GM12864 (cell line): ENCODE measurements around the gene LRRC8C.

ENCODE experiments used
- DNase-seq: peaks from one replicate; pipeline ENCODE4 v3.0.0-alpha.2; 2011; ENCODE audit warnings: low read depth
- H3K4me3 ChIP-seq: 2 replicates; pipeline ENCODE4 v1.5.1; 2011; ENCODE audit warnings: mild to moderate bottlenecking, low read depth, low read length, control low read depth
- CTCF ChIP-seq: IDR thresholded peaks from 2 replicates; pipeline ENCODE4 v1.5.1; 2011; ENCODE audit warnings: low read depth, mild to moderate bottlenecking, moderate library complexity, low read length, control low read depth, inconsistent platforms; ENCODE audit errors: missing control alignments

Gene LRRC8C

GRCh38 chr1:89608319-89608983 is 24.5 kb upstream of the LRRC8C start:
- TF ChIP-seq CTCF: no peak
- H3K4me3 ChIP-seq: no peak overlapping the region
- no peak for DNase-seq

- no peak for TF ChIP-seq CTCF
- H3K4me3 ChIP-seq: no peak overlapping the region
- DNase-seq: no peak
These were observed 23.8 kb upstream of the LRRC8C start for GRCh38 chr1:89608984-89609725.

- DNase-seq: no peak
- no peak for TF ChIP-seq CTCF
These were observed 23.0 kb upstream of the LRRC8C start for GRCh38 chr1:89609781-89610456.

GRCh38 chr1:89610457-89611011 is 22.4 kb upstream of the LRRC8C start:
- no peak overlapping the region for H3K4me3 ChIP-seq
- no peak for TF ChIP-seq CTCF
- DNase-seq: no peak

More at GRCh38 chr1:89609781-89610456, 23.0 kb upstream of the LRRC8C start:
- no peak overlapping the region for H3K4me3 ChIP-seq

GRCh38 chr1:89611721-89612120 is 21.2 kb upstream of the LRRC8C start:
- no peak overlapping the region for H3K4me3 ChIP-seq
- TF ChIP-seq CTCF: no peak
- peak; percentile 57 for DNase-seq

- H3K4me3 ChIP-seq: no peak overlapping the region
- no peak for DNase-seq
- TF ChIP-seq CTCF: no peak
These were observed 19.0 kb upstream of the LRRC8C start for GRCh38 chr1:89613928-89614327.
